Mesenchymal stem cell (in vitro differentiated cells and primary cell): Measurements from ENCODE around the gene STOX2.

ENCODE experiments used
- DNase-seq: peaks from one replicate; pipeline ENCODE4 v3.0.0-alpha.2; 2013
- H2AFZ ChIP-seq: one replicate; pipeline ENCODE4 v1.6.1; 2013; ENCODE audit warnings: low read depth, mild to moderate bottlenecking, control low read depth, inconsistent platforms, low read length, moderate library complexity
- H2AK5ac ChIP-seq: 2 replicates; pipeline ENCODE4 v1.6.1; 2013; ENCODE audit warnings: low read length, moderate library complexity, mild to moderate bottlenecking, inconsistent platforms; ENCODE audit not compliant: severe bottlenecking
- H2BK120ac ChIP-seq: one replicate; pipeline ENCODE4 v1.6.1; 2013; ENCODE audit warnings: low read depth, mild to moderate bottlenecking, inconsistent platforms, low read length, moderate library complexity
- H2BK12ac ChIP-seq, 2 experiments: one replicate each; pipeline ENCODE4 v1.6.1; 2013; ENCODE audit warnings: inconsistent platforms in 2 of 2, low read length in 2 of 2, mild to moderate bottlenecking in 2 of 2, moderate library complexity in 2 of 2, control low read depth in 1 of 2
- H2BK15ac ChIP-seq: one replicate; pipeline ENCODE4 v1.6.1; 2013; ENCODE audit warnings: mild to moderate bottlenecking, low read depth, inconsistent platforms; ENCODE audit not compliant: poor library complexity, severe bottlenecking
- H2BK5ac ChIP-seq: 2 replicates; pipeline ENCODE4 v1.6.1; 2013; ENCODE audit warnings: low read depth, mild to moderate bottlenecking, low read length, control low read depth, inconsistent platforms; ENCODE audit not compliant: poor library complexity, severe bottlenecking
- H3K14ac ChIP-seq, 2 experiments: one replicate each; pipeline ENCODE4 v1.6.1; 2013; ENCODE audit warnings: inconsistent platforms in 2 of 2, low read length in 2 of 2, control low read depth in 1 of 2, mild to moderate bottlenecking in 1 of 2, moderate library complexity in 1 of 2
- H3K18ac ChIP-seq, 2 experiments: one replicate each; pipeline ENCODE4 v1.6.1; 2013; ENCODE audit warnings: inconsistent platforms in 2 of 2, low read length in 2 of 2, control low read depth in 1 of 2, low read depth in 1 of 2, mild to moderate bottlenecking in 1 of 2
- H3K23ac ChIP-seq, 2 experiments: one replicate each; pipeline ENCODE4 v1.6.1; 2013; ENCODE audit warnings: inconsistent platforms in 2 of 2, low read length in 2 of 2, mild to moderate bottlenecking in 2 of 2, moderate library complexity in 2 of 2, control low read depth in 1 of 2
- H3K27ac ChIP-seq: 2 replicates; pipeline ENCODE4 v1.5.1; 2013; ENCODE audit warnings: mild to moderate bottlenecking, moderate library complexity, low read length, control low read depth, inconsistent platforms; ENCODE audit not compliant: poor library complexity, severe bottlenecking
- H3K27me3 ChIP-seq, 2 experiments: 2 replicates each; pipeline versions ENCODE4 v1.6.1 to v1.7.0; 2013; ENCODE audit warnings: low read length in 2 of 2, mild to moderate bottlenecking in 2 of 2, moderate library complexity in 2 of 2, control low read depth in 1 of 2, inconsistent platforms in 1 of 2; ENCODE audit not compliant: control insufficient read depth in 1 of 2, insufficient read depth in 1 of 2
- H3K36me3 ChIP-seq, 2 experiments: 2 replicates each; pipeline versions ENCODE4 v1.6.1 to v1.7.0; 2013; ENCODE audit warnings: low read length in 2 of 2, control low read depth in 1 of 2, inconsistent platforms in 1 of 2, low read depth in 1 of 2, mild to moderate bottlenecking in 1 of 2; ENCODE audit not compliant: insufficient read depth in 2 of 2, control insufficient read depth in 1 of 2
- H3K4ac ChIP-seq, 2 experiments: one replicate each; pipeline ENCODE4 v1.6.1; 2013; ENCODE audit warnings: inconsistent platforms in 2 of 2, low read length in 2 of 2, mild to moderate bottlenecking in 2 of 2, moderate library complexity in 2 of 2, control low read depth in 1 of 2, low read depth in 1 of 2
- H3K4me1 ChIP-seq: 2 replicates; pipeline ENCODE4 v1.6.1; 2013; ENCODE audit warnings: low read depth, low read length, control low read depth; ENCODE audit not compliant: control insufficient read depth, insufficient read depth
- H3K4me2 ChIP-seq: 2 replicates; pipeline ENCODE4 v1.6.1; 2013; ENCODE audit warnings: low read length, mild to moderate bottlenecking, inconsistent platforms; ENCODE audit not compliant: poor library complexity, severe bottlenecking
- H3K4me3 ChIP-seq, 2 experiments: 2 replicates each; pipeline versions ENCODE4 v1.5.1 to v1.7.0; 2013; ENCODE audit warnings: low read length in 2 of 2, mild to moderate bottlenecking in 2 of 2, control low read depth in 1 of 2, low read depth in 1 of 2; ENCODE audit not compliant: insufficient read depth in 1 of 2
- H3K79me1 ChIP-seq: replicated peaks from 2 replicates; pipeline ENCODE4 v1.6.1; 2013; ENCODE audit warnings: mild to moderate bottlenecking, control low read depth, low read length, inconsistent platforms; ENCODE audit not compliant: poor library complexity, severe bottlenecking
- H3K9ac ChIP-seq: 2 replicates; pipeline ENCODE4 v1.7.0; 2013; ENCODE audit warnings: mild to moderate bottlenecking, low read length, moderate library complexity
- H3K9me3 ChIP-seq: 2 replicates; pipeline ENCODE4 v1.7.0; 2013; ENCODE audit warnings: mild to moderate bottlenecking, low read length; ENCODE audit not compliant: control insufficient read depth
- H4K8ac ChIP-seq: one replicate; pipeline ENCODE4 v1.6.1; 2013; ENCODE audit warnings: inconsistent platforms, mild to moderate bottlenecking, low read length, moderate library complexity
- H4K91ac ChIP-seq: one replicate; pipeline ENCODE4 v1.6.1; 2013; ENCODE audit warnings: mild to moderate bottlenecking, low read length, inconsistent platforms
- WGBS: methylation state at CpG from one replicate; pipeline ENCODE4 v1.1.7; 2013; ENCODE audit warnings: mixed read lengths; 5-methylcytosine and 5-hydroxymethylcytosine counted together

STOX2 gene

GRCh38 chr4:183889190-183889589 lies 15.9 kb upstream of the STOX2 start:
- Histone ChIP-seq H4K8ac (no peak overlapping the region), H2AK5ac (no peak overlapping the region), H2BK15ac (no peak overlapping the region), H2AFZ (no peak overlapping the region), H3K14ac (no peak overlapping the region), H4K91ac (no peak overlapping the region), H3K23ac (no peak overlapping the region), H2BK5ac (no peak overlapping the region), H2BK120ac (no peak overlapping the region), H3K18ac (no peak overlapping the region), H3K4ac (no peak overlapping the region), H3K27me3 (peaks cover 0 to 8% of the 10 kb centered on the region in 2 experiments), H3K4me1 (no peaks in the 10 kb centered on the region), H3K36me3 (no peaks in the 10 kb centered on the region), H3K79me1 (no peaks in the 10 kb centered on the region), H3K4me3 (no peak overlapping the region), H2BK12ac (no peak overlapping the region), H3K9me3 (no peaks in the 10 kb centered on the region), H3K4me2 (no peak overlapping the region), H3K27ac (no peak overlapping the region), H3K9ac (no peak overlapping the region)
- 80% methylated on average over 5 of the region's 5 CpGs for WGBS
- DNase-seq = no peak

- Histone ChIP-seq H2BK12ac (no peak overlapping the region), H3K18ac (no peak overlapping the region), H2AK5ac (no peak overlapping the region), H2BK120ac (no peak overlapping the region), H3K79me1 (no peaks in the 10 kb centered on the region), H2BK5ac (no peak overlapping the region), H4K91ac (no peak overlapping the region), H3K4me2 (no peak overlapping the region), H3K27ac (no peak overlapping the region), H3K27me3 (no peaks in the 10 kb centered on the region), H3K4me1 (no peaks in the 10 kb centered on the region), H2AFZ (no peak overlapping the region), H3K23ac (no peak overlapping the region), H3K4me3 (no peak overlapping the region), H3K36me3 (no peaks in the 10 kb centered on the region), H3K9me3 (peaks cover 10% of the 10 kb centered on the region), H3K14ac (no peak overlapping the region), H2BK15ac (no peak overlapping the region), H4K8ac (no peak overlapping the region), H3K9ac (no peak overlapping the region), H3K4ac (no peak overlapping the region)
- no peak for DNase-seq
- 84% methylated on average over 3 of the region's 3 CpGs for WGBS
Observed at GRCh38 chr4:183897193-183897592, 7.9 kb upstream of the STOX2 start.

- H3K4me2 ChIP-seq = no peak overlapping the region
- DNase-seq = no peak
- H3K36me3 ChIP-seq = no peaks in the 10 kb centered on the region
- no peaks in the 10 kb centered on the region for H3K4me1 ChIP-seq
- no peak overlapping the region for H2BK15ac ChIP-seq
- no peak overlapping the region for H2BK5ac ChIP-seq
- no peak overlapping the region for H2BK12ac ChIP-seq
- H3K9me3 ChIP-seq = peaks cover 10% of the 10 kb centered on the region
- no peak overlapping the region for H2AK5ac ChIP-seq
- H3K27me3 ChIP-seq = peaks cover 0 to 8% of the 10 kb centered on the region in 2 experiments
- no peak overlapping the region for H2AFZ ChIP-seq
- no peak overlapping the region for H2BK120ac ChIP-seq
- no peaks in the 10 kb centered on the region for H3K79me1 ChIP-seq
- 88% methylated on average over 5 of the region's 5 CpGs for WGBS
- H3K4me3 ChIP-seq = no peak overlapping the region
- no peak overlapping the region for H3K9ac ChIP-seq
- H3K27ac ChIP-seq = no peak overlapping the region
- no peak overlapping the region for H3K23ac ChIP-seq
- no peak overlapping the region for H3K18ac ChIP-seq
- H4K8ac ChIP-seq = no peak overlapping the region
- no peak overlapping the region for H3K4ac ChIP-seq
- H3K14ac ChIP-seq = no peak overlapping the region
- H4K91ac ChIP-seq = no peak overlapping the region
Observed at GRCh38 chr4:183898456-183898855, 6.7 kb upstream of the STOX2 start.

- Histone ChIP-seq H2AFZ (no peak overlapping the region), H3K4me2 (no peak overlapping the region), H2BK5ac (no peak overlapping the region), H3K9me3 (peaks cover 10% of the 10 kb centered on the region), H2BK120ac (no peak overlapping the region), H3K36me3 (no peaks in the 10 kb centered on the region), H2AK5ac (no peak overlapping the region), H3K23ac (no peak overlapping the region), H3K79me1 (no peaks in the 10 kb centered on the region), H3K27me3 (peaks cover 36 to 44% of the 10 kb centered on the region in 2 experiments), H3K4me1 (peaks cover 21% of the 10 kb centered on the region), H3K9ac (no peak overlapping the region), H4K8ac (no peak overlapping the region), H4K91ac (no peak overlapping the region), H2BK15ac (no peak overlapping the region), H3K18ac (no peak overlapping the region), H3K4me3 (no peak overlapping the region), H3K27ac (no peak overlapping the region), H2BK12ac (no peak overlapping the region), H3K14ac (no peak overlapping the region), H3K4ac (no peak overlapping the region)
- DNase-seq = no peak
- 95% methylated on average over 6 of the region's 6 CpGs for WGBS
Observed at GRCh38 chr4:183903021-183903760, 1.9 kb upstream of the STOX2 start.
